Stimulated activated CD4-positive, alpha-beta T cell treated with anti-CD3 and anti-CD28 coated beads, Interleukin-4, amount 100 ng/mL, for 24 hours (primary cell): ENCODE data around the gene BRMS1.
"Not testable (repeated sequence)": the region's sequence is repeated elsewhere in the genome, so short reads cannot be mapped to it uniquely, and the experiment has no call there.

ENCODE experiments used
- DNase-seq: peaks from one replicate; pipeline ENCODE4 v3.0.0-alpha.2; 2020

Gene BRMS1

GRCh38 chr11:66344550-66345315 lies at the start of gene BRMS1:
Gene BRMS1 (minus strand): TSS chr11:66345104. CDS start chr11:66342234, 2,870 bp downstream.
- DNase-seq, result peak; percentile 97

- DNase-seq, result no peak
Measured at GRCh38 chr11:66393954-66394353, 49.0 kb upstream of the BRMS1 start.

GRCh38 chr11:66391322-66391721 lies 46.4 kb upstream of the BRMS1 start:
- DNase-seq, result no peak

- peak; percentile 76 for DNase-seq
Measured at GRCh38 chr11:66388780-66389386, 44.0 kb upstream of the BRMS1 start.

GRCh38 chr11:66386171-66387069 lies 41.5 kb upstream of the BRMS1 start:
- DNase-seq, result peak; percentile 87

- not testable (repeated sequence) for DNase-seq
Measured at GRCh38 chr11:66384316-66384715, 39.4 kb upstream of the BRMS1 start.

- DNase-seq, result not testable (repeated sequence)
Measured at GRCh38 chr11:66380264-66380663, 35.4 kb upstream of the BRMS1 start.

- not testable (repeated sequence) for DNase-seq
Measured at GRCh38 chr11:66373690-66374287, 28.9 kb upstream of the BRMS1 start.

- DNase-seq, result no peak
Measured at GRCh38 chr11:66373265-66373664, 28.4 kb upstream of the BRMS1 start.

GRCh38 chr11:66371627-66372415 lies 26.9 kb upstream of the BRMS1 start, which contains the start of gene SLC29A2:
Gene SLC29A2 (minus strand): TSS chr11:66371760. CDS start chr11:66371591, 169 bp downstream.
- peak; percentile 72 for DNase-seq

GRCh38 chr11:66369073-66369894 lies 24.4 kb upstream of the BRMS1 start:
- DNase-seq, result no peak

- no peak for DNase-seq
Measured at GRCh38 chr11:66368484-66368883, 23.6 kb upstream of the BRMS1 start.

- DNase-seq, result no peak
Measured at GRCh38 chr11:66367561-66368312, 22.8 kb upstream of the BRMS1 start.

- DNase-seq, result no peak
Measured at GRCh38 chr11:66366844-66367477, 22.1 kb upstream of the BRMS1 start.

- no peak for DNase-seq
Measured at GRCh38 chr11:66365711-66366619, 21.1 kb upstream of the BRMS1 start.

- no peak for DNase-seq
Measured at GRCh38 chr11:66365166-66365565, 20.3 kb upstream of the BRMS1 start.

GRCh38 chr11:66363805-66364535 lies 19.1 kb upstream of the BRMS1 start:
- DNase-seq, result peak; percentile 78

GRCh38 chr11:66363187-66363601 lies 18.3 kb upstream of the BRMS1 start:
- DNase-seq, result no peak
